NOMO-1 treated with DMSO at 0.1 percent for 48 hours (cell line): ENCODE measurements around the gene MGAT4B.

Source experiments
- DNase-seq: peaks from one replicate; lab custom pipeline; 2025; ENCODE audit not compliant: unreplicated experiment; lab: John Stamatoyannopoulos, UW

MGAT4B gene

GRCh38 chr5:179749857-179750508 is 56.7 kb downstream of the MGAT4B start:
- no peak for DNase-seq

GRCh38 chr5:179747811-179748210 is 58.9 kb downstream of the MGAT4B start:
- no peak for DNase-seq
